Loucy (cell line): ENCODE data around the gene ARHGEF16.

Experiments
- EZH2phosphoT487 ChIP-seq: fragments of 200-600 bp; IDR thresholded peaks from 2 replicates; pipeline ENCODE4 v1.6.1; 2018; ENCODE audit warnings: antibody characterized with exemption, mild to moderate bottlenecking, moderate library complexity, borderline replicate concordance
- TF ChIP-seq, protein P1 (sequence below): fragments of 200-600 bp; sonication (generic); conservative IDR thresholded peaks from 2 replicates; pipeline ENCODE4 v1.5.1; 2014; ENCODE audit warnings: mild to moderate bottlenecking, antibody characterized with exemption, low read length

DNA sequence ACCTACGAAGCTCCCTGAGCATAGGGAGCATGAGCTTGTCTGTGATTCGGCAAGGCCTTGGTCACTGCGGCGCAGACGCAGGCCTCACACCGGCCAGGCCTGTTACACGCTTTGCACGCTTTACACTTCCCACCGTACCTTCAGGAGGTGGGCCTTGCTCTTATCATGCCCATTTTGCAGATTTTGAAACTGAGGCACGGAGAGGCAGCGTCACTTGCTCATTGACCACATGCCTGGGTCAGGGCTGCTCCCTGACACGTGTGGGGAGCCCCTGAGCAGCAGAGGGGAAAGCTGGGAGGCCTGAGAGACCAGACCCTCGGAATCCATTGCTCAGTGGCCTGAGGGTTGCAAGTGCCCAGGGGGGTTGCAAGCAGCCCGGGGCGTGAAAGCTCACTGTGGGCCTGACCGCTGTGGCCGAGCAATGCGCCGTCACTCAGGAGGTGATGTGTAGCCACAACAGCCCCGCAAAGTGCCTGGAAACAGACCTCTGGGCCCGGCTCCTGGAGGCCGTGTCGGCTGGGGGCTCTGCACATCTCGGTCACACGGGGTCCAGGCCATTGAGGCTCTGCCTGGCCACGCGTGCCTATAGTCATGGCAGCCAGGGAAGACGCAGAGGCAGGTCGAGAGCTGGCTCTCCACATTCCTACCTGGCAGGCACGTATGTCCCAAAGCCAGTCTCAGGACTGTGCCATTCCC lies 6.9 kb downstream of the ARHGEF16 start:
- TF ChIP-seq, protein P1, sequence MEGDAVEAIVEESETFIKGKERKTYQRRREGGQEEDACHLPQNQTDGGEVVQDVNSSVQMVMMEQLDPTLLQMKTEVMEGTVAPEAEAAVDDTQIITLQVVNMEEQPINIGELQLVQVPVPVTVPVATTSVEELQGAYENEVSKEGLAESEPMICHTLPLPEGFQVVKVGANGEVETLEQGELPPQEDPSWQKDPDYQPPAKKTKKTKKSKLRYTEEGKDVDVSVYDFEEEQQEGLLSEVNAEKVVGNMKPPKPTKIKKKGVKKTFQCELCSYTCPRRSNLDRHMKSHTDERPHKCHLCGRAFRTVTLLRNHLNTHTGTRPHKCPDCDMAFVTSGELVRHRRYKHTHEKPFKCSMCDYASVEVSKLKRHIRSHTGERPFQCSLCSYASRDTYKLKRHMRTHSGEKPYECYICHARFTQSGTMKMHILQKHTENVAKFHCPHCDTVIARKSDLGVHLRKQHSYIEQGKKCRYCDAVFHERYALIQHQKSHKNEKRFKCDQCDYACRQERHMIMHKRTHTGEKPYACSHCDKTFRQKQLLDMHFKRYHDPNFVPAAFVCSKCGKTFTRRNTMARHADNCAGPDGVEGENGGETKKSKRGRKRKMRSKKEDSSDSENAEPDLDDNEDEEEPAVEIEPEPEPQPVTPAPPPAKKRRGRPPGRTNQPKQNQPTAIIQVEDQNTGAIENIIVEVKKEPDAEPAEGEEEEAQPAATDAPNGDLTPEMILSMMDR: no peak
- no peak for TF ChIP-seq EZH2phosphoT487
